ENCODE results near the gene USP7. TPM values are rescaled to one million over a fixed set of nuclear protein-coding genes. Genes with fewer than 3 reads are reported as not detected.
A peak's percentile ranks its signal among the peaks of the same experiment; 100 is the strongest.

The USP7 gene
- total RNA-seq, 4 donors from 2014 or later, result 57.9 to 93.6 (median 85.5) TPM

DNA sequence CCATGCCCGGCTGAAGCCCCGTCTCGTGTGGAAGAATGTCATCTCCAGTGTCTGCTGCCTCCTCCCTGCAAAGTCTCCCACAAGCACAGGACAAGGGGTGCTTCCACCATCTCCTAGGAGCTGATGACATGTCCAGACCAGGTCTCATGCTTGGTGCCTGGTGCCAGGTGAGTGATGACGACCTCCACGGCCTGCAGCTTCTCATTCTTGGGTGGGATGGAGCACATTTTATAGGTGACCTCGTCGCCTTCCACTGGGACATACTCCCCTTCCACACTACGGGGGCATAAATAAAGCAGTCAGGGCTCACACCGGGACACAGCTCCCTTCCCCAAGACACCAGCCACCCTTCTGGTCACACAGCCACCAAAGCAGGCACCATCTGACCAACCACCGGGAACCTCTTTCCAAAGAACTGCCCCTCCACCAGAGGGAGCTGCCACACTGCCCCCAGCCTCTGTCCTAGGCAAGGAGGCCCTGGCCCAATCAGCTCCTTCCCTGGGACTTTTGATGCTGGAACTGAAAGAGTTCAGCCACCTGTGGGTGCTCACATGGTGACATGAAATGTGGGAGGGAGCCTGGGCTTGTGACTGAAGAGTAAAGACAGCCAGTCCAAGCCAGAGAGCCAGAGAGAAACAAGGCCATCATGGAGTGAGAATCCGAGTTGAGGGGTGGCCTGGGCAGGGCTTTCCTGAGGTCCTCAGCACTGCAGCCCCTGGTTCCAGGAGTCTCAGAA is 108.5 kb downstream of the USP7 start:
- no peak for TF ChIP-seq POLR2A (IDR thresholded peaks at IDR 0.05)
- TF ChIP-seq, protein P1, sequence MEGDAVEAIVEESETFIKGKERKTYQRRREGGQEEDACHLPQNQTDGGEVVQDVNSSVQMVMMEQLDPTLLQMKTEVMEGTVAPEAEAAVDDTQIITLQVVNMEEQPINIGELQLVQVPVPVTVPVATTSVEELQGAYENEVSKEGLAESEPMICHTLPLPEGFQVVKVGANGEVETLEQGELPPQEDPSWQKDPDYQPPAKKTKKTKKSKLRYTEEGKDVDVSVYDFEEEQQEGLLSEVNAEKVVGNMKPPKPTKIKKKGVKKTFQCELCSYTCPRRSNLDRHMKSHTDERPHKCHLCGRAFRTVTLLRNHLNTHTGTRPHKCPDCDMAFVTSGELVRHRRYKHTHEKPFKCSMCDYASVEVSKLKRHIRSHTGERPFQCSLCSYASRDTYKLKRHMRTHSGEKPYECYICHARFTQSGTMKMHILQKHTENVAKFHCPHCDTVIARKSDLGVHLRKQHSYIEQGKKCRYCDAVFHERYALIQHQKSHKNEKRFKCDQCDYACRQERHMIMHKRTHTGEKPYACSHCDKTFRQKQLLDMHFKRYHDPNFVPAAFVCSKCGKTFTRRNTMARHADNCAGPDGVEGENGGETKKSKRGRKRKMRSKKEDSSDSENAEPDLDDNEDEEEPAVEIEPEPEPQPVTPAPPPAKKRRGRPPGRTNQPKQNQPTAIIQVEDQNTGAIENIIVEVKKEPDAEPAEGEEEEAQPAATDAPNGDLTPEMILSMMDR (IDR thresholded peaks at IDR 0.05), result no peak
- H3K27ac ChIP-seq, result no peak overlapping the region
- intact Hi-C loops (cut with DNase I), result no loop called here
- WGBS, 2 donors, result 89 to 98% methylated on average over 10 to 11 of the region's 11 CpGs
- H3K9me3 ChIP-seq, result no peaks in the 10 kb centered on the region
- H3K4me3 ChIP-seq (replicated peaks in 1 of 3), result no peak overlapping the region
- no peaks in the 10 kb centered on the region for H3K27me3 ChIP-seq
- DNase-seq, result no peak
- H3K4me1 ChIP-seq, result no peaks in the 10 kb centered on the region
- H3K36me3 ChIP-seq, result peaks cover 0 to 16% of the 10 kb centered on the region in 2 donors

DNA sequence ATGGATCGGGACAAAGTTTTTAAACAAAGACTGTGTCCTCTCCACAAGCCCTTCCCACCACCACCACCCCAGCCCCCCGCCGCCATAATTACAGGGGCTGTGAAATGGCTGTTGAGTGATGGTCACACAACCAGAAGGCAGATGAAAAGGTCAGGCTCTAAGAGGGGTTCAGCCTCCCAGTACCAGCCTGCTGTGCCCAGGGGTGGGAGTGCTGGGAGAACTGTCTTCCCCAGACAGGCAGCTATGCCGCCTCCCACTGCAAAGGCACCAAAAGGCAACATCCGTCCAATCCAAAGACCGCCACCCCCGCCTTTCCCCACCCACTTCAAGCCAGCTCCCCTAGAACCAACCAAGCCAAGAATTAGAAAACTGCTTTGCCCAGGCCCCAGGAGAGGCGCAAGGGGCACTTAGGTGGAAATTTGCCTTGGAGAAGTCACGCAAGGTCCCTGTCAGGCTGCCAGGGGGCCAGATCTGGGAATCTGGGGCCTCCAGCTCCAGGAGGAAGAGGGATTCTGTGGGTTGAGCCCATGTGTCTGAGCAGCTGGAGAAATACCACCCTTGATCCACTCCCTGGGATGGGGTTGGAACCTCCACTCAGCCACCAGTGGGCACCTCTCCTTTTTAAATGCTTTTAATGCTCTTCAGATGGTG is 109.3 kb downstream of the USP7 start:
- peak overlapping the region in 1 of 3 donors; percentile 28 for H3K27ac ChIP-seq
- peaks cover 0 to 7% of the 10 kb centered on the region in 2 donors for H3K4me1 ChIP-seq
- 93% methylated on average over 9 of the region's 9 CpGs for WGBS, 2 donors
- H3K9me3 ChIP-seq, result no peaks in the 10 kb centered on the region
- TF ChIP-seq, protein P1 (IDR thresholded peaks at IDR 0.05), result no peak
- TF ChIP-seq POLR2A (IDR thresholded peaks at IDR 0.05), result no peak
- intact Hi-C loops (cut with DNase I), result no loop called here
- H3K36me3 ChIP-seq, result peaks cover 6 to 24% of the 10 kb centered on the region in 2 donors
- no peaks in the 10 kb centered on the region for H3K27me3 ChIP-seq
- no peak for DNase-seq
- H3K4me3 ChIP-seq (replicated peaks in 1 of 3), result no peak overlapping the region

DNA sequence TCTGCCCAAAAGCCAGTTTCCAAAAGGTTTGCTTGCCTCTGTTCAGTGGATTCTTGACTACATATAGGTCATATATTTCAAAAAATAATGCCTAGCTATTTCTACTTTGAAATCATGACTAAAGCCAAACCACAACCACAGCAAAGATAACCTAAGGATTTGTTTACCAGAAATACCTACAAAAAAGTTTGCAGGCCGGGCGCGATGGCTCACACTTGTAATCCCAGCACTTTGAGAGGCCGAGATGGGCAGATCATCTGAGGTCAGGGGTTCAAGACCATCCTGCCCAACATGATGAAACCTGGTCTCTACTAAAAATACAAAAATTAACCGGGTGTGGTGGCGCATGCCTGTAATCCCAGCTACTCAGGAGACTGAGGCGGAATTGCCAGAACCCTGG is 110.1 kb downstream of the USP7 start:
- TF ChIP-seq, protein P1 (IDR thresholded peaks at IDR 0.05), result no peak
- no peak for TF ChIP-seq POLR2A (IDR thresholded peaks at IDR 0.05)
- H3K27me3 ChIP-seq, result no peaks in the 10 kb centered on the region

DNA sequence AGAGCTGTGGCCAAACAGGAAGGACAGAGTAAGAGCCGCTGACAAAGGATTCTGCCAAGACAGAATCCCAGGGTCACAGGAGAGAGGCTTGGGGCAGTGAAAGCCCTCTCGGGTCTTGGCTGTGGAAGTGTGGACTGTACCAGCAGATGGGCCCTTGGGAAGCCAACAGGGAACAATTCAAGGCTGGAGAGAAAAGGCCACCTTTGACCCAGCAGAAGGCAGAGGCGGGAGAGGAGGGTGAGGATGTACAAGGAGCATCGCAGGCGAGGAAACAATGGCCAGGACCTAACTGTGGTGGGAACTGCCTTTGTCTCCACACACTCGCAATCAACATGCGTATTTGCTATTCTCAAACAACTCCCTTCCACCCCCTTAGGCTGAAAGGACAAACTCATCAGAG is 110.6 kb downstream of the USP7 start:
- no peak for DNase-seq
- whole genome bisulfite sequencing, 2 donors, result 83 to 84% methylated on average over 7 of the region's 7 CpGs
- Histone ChIP-seq H3K4me1 (peaks cover 0 to 7% of the 10 kb centered on the region in 2 donors), H3K27me3 (no peaks in the 10 kb centered on the region), H3K27ac (peak overlapping the region in 1 of 3 donors; percentile 8), H3K36me3 (peaks cover 16 to 21% of the 10 kb centered on the region in 2 donors), H3K4me3 (replicated peaks in 1 of 3) (no peak overlapping the region), H3K9me3 (no peaks in the 10 kb centered on the region)
- TF ChIP-seq POLR2A (IDR thresholded peaks at IDR 0.05), result no peak
- TF ChIP-seq, protein P1 (IDR thresholded peaks at IDR 0.05), result no peak
- intact Hi-C loops (cut with DNase I), result no loop called here

More for the DNA sequence above, 110.1 kb downstream of the USP7 start:
- H3K9me3 ChIP-seq, result no peaks in the 10 kb centered on the region
- no peak overlapping the region for H3K4me3 ChIP-seq (replicated peaks in 1 of 3)
- no peak overlapping the region for H3K27ac ChIP-seq
- DNase-seq, result no peak
- H3K4me1 ChIP-seq, result peaks cover 0 to 7% of the 10 kb centered on the region in 2 donors
- intact Hi-C loops (cut with DNase I), result no loop called here
- 88 to 93% methylated on average over 7 of the region's 7 CpGs for WGBS, 2 donors
- peaks cover 13 to 24% of the 10 kb centered on the region in 2 donors for H3K36me3 ChIP-seq

DNA sequence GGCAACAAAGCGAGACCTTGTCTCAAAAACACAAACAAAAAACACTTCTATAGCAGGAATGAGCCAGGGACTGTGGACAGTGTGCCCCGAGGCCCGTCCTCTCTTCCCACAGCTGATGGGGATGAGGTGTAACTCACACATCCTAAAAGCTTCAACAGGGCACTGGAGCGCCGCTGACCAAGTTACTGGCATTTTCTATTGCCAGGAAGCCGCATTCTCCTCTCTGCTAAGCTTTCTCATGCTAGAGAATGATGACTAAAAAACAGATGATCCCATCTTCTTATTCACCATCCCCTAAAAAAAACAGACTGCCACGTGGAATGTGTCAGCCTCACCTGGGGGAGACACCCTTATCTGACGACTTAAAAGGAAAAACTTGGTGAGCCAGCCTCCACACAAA is 111.2 kb downstream of the USP7 start:
- Histone ChIP-seq H3K36me3 (peaks cover 20 to 21% of the 10 kb centered on the region in 2 donors), H3K27me3 (no peaks in the 10 kb centered on the region), H3K9me3 (no peaks in the 10 kb centered on the region), H3K27ac (peak overlapping the region in 2 of 3 donors; percentile 8 to 43), H3K4me1 (peaks cover 0 to 7% of the 10 kb centered on the region in 2 donors), H3K4me3 (replicated peaks in 1 of 3) (no peak overlapping the region)
- TF ChIP-seq, protein P1 (IDR thresholded peaks at IDR 0.05), result no peak
- no peak for TF ChIP-seq POLR2A (IDR thresholded peaks at IDR 0.05)
- WGBS, 2 donors, result 73 to 78% methylated on average over 8 of the region's 8 CpGs
- no peak for DNase-seq
- intact Hi-C loops (cut with DNase I), result no loop called here
